Neutrophil (primary cell): Measurements from ENCODE around the gene CHP1.

Experiments used
- H3K27ac ChIP-seq: fragments of 200-600 bp; sonication (generic); 2 replicates; pipeline ENCODE4 v1.5.1; 2016; ENCODE audit warnings: mild to moderate bottlenecking, moderate library complexity
- H3K27me3 ChIP-seq: fragments of 200-600 bp; sonication (generic); 2 replicates; pipeline ENCODE4 v1.6.0; 2016; ENCODE audit warnings: mild to moderate bottlenecking
- H3K36me3 ChIP-seq: fragments of 200-600 bp; sonication (generic); 2 replicates; pipeline ENCODE4 v1.5.1; 2017
- H3K4me1 ChIP-seq, 2 experiments: fragments of 200-600 bp in 1 of 2; sonication (generic) in 1 of 2; 1 replicate in 1 of 2; 2 replicates in 1 of 2; pipeline versions ENCODE4 v1.5.1 to v1.6.1; 2013 to 2016; ENCODE audit warnings: low read depth in 1 of 2, low read length in 1 of 2, mild to moderate bottlenecking in 1 of 2, moderate library complexity in 1 of 2; ENCODE audit not compliant: control insufficient read depth in 1 of 2, insufficient read depth in 1 of 2
- H3K4me3 ChIP-seq, 2 experiments: fragments of 200-600 bp in 1 of 2; sonication (generic) in 1 of 2; 1 replicate in 1 of 2; 2 replicates in 1 of 2; pipeline ENCODE4 v1.5.1; 2013 to 2016; ENCODE audit warnings: low read depth in 1 of 2, low read length in 1 of 2, mild to moderate bottlenecking in 1 of 2, moderate library complexity in 1 of 2
- H3K9me3 ChIP-seq: fragments of 200-600 bp; sonication (generic); 2 replicates; pipeline ENCODE4 v1.5.1; 2016
- TF ChIP-seq, protein P1 (sequence below): fragments of 200-600 bp; sonication (generic); IDR thresholded peaks from 2 replicates; pipeline ENCODE4 v1.5.1; 2016; ENCODE audit warnings: antibody characterized with exemption

Gene CHP1

GRCh38 chr15:41283653-41284426, 52.8 kb downstream of the CHP1 start:
- Histone ChIP-seq H3K9me3 (no peaks in the 10 kb centered on the region), H3K4me1 (peaks cover 19 to 25% of the 10 kb centered on the region in 2 experiments), H3K36me3 (peaks cover 58% of the 10 kb centered on the region), H3K4me3 (peak overlapping the region; percentile 98), H3K27me3 (no peaks in the 10 kb centered on the region), H3K27ac (peak overlapping the region; percentile 83)
- TF ChIP-seq, protein P1, sequence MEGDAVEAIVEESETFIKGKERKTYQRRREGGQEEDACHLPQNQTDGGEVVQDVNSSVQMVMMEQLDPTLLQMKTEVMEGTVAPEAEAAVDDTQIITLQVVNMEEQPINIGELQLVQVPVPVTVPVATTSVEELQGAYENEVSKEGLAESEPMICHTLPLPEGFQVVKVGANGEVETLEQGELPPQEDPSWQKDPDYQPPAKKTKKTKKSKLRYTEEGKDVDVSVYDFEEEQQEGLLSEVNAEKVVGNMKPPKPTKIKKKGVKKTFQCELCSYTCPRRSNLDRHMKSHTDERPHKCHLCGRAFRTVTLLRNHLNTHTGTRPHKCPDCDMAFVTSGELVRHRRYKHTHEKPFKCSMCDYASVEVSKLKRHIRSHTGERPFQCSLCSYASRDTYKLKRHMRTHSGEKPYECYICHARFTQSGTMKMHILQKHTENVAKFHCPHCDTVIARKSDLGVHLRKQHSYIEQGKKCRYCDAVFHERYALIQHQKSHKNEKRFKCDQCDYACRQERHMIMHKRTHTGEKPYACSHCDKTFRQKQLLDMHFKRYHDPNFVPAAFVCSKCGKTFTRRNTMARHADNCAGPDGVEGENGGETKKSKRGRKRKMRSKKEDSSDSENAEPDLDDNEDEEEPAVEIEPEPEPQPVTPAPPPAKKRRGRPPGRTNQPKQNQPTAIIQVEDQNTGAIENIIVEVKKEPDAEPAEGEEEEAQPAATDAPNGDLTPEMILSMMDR: peak; percentile 23

DNA sequence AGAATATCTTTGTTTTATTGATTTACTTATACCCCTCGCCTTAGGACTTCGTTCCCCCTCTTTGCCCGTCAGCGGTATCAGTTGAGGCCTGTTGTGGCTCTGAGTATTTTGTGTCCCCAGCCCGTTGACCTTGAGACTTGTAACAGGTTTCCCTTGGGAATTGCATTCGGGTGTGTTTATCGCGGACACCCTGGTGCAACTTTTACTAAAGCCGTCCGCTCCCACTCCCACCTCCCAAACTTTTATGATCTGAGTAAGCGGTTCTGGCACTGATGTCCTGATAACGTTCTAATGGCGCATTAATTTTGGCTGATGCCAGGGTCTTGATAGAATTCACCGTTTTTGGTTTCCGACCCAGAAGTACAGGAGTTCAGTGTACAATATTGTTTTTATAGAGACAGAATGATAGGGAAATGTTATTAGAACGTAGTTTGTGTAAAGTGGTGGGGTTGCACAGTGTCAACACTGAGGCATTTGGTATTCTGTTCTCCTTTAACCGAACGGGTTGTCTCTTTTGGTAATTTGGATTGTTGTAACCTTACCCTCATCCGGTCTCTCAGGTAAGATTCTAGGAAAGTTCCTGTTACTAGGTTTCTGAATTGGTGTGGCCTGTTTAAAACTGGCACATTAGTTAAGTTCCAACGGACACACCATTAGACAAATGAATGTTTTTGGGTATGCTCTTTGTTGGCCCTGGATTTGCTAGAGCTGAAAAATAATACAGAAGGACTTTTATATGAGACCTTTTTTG, 53.5 kb downstream of the CHP1 start:
- Histone ChIP-seq H3K9me3 (no peaks in the 10 kb centered on the region), H3K36me3 (peaks cover 55% of the 10 kb centered on the region), H3K27ac (peak overlapping the region; percentile 83), H3K4me1 (peaks cover 19 to 25% of the 10 kb centered on the region in 2 experiments), H3K4me3 (peak overlapping the region; percentile 98), H3K27me3 (no peaks in the 10 kb centered on the region)
- TF ChIP-seq, protein P1: no peak

- H3K27ac ChIP-seq: peak overlapping the region; percentile 83
- H3K36me3 ChIP-seq: peaks cover 49% of the 10 kb centered on the region
- H3K4me1 ChIP-seq: peaks cover 23 to 28% of the 10 kb centered on the region in 2 experiments
- peak overlapping the region; percentile 98 for H3K4me3 ChIP-seq
- TF ChIP-seq, protein P1: no peak
- H3K27me3 ChIP-seq: no peaks in the 10 kb centered on the region
- H3K9me3 ChIP-seq: no peaks in the 10 kb centered on the region
Measured at GRCh38 chr15:41285285-41285684, 54.2 kb downstream of the CHP1 start.

DNA sequence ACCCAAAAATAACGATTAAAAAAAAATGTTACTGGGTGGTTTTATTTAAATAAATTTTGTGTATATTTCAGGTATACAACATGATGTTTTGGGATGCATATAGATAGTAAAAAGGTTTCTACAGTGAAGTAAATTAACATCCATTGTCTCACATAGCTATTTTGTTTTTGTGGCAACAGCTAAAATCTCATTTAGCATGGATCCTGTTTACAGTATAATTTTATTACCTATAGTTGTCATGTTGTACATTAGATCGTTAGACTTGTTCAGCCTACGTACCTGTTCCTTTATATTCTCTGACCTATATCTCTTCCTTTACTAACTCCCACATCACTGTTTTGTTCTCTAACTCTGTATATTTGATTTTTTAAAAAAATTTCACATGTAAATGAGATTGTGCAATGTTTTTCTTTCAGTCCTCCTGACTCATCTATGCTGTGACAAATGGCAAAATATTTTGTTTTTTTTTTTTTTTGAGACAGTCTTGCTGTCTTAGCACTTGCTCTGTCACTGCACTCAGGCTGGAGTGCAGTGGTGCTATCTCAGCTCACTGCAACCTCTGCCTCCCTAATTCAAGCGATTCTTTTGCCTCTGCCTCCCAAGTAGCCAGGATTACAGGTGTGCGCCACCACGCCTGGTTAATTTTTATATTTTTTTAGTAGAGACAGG, 55.7 kb downstream of the CHP1 start:
- H3K4me3 ChIP-seq: no peak overlapping the region

DNA sequence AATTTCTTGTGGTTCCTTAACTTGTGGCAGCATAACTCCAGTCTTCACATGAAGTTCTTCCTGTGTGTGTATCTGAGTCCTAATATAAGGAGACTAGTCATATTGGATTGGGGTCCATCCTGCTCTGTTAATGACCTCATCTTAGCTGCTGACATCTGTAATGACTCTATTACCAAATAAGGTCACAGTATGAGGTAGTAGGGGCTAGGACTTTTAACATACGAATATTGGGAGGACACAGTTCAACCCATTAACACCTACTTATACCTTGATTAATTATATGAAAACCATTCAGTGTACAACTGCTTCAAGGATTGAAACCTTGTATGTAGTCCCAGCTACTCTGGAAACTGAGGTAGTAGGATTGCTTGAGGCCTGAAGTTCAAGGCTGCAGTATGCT, 57.4 kb downstream of the CHP1 start:
- Histone ChIP-seq H3K9me3 (no peaks in the 10 kb centered on the region), H3K36me3 (peaks cover 37% of the 10 kb centered on the region), H3K4me1 (peaks cover 36 to 43% of the 10 kb centered on the region in 2 experiments), H3K27ac (no peak overlapping the region), H3K27me3 (no peaks in the 10 kb centered on the region), H3K4me3 (no peak overlapping the region)
- TF ChIP-seq, protein P1: no peak

More for the DNA sequence above, 55.7 kb downstream of the CHP1 start:
- peaks cover 37% of the 10 kb centered on the region for H3K36me3 ChIP-seq
- TF ChIP-seq, protein P1: no peak
- no peaks in the 10 kb centered on the region for H3K27me3 ChIP-seq
- no peaks in the 10 kb centered on the region for H3K9me3 ChIP-seq
- H3K4me1 ChIP-seq: peaks cover 37 to 43% of the 10 kb centered on the region in 2 experiments
- peak overlapping the region; percentile 5 for H3K27ac ChIP-seq
